ENCODE measurements around the gene RPN2.

GRCh38 chr20:37246736-37247135 lies 67.6 kb downstream of the RPN2 start:
- TF ChIP-seq, protein P1, sequence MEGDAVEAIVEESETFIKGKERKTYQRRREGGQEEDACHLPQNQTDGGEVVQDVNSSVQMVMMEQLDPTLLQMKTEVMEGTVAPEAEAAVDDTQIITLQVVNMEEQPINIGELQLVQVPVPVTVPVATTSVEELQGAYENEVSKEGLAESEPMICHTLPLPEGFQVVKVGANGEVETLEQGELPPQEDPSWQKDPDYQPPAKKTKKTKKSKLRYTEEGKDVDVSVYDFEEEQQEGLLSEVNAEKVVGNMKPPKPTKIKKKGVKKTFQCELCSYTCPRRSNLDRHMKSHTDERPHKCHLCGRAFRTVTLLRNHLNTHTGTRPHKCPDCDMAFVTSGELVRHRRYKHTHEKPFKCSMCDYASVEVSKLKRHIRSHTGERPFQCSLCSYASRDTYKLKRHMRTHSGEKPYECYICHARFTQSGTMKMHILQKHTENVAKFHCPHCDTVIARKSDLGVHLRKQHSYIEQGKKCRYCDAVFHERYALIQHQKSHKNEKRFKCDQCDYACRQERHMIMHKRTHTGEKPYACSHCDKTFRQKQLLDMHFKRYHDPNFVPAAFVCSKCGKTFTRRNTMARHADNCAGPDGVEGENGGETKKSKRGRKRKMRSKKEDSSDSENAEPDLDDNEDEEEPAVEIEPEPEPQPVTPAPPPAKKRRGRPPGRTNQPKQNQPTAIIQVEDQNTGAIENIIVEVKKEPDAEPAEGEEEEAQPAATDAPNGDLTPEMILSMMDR (IDR thresholded peaks at IDR 0.05), result no peak
- TF ChIP-seq POLR2A (IDR thresholded peaks at IDR 0.05), result no peak

All from Peyer's patch (tissue), 4 donors.